NCI-H1417 treated with DMSO at 0.1 percent for 48 hours (cell line): ENCODE results near the gene RPL29.

Source experiments
- DNase-seq: peaks from one replicate; lab custom pipeline; 2025; lab: John Stamatoyannopoulos, UW

Gene RPL29

GRCh38 chr3:51982838-51983577 is 12.7 kb downstream of the RPL29 start, which contains the start of gene ACY1:
Gene ACY1 (plus strand): TSS chr3:51983535. CDS start chr3:51984065, 530 bp downstream.
- DNase-seq: no peak

- DNase-seq: no peak
These were observed 13.3 kb downstream of the RPL29 start for GRCh38 chr3:51982352-51982837.

GRCh38 chr3:51980253-51980652 is 15.4 kb downstream of the RPL29 start:
- DNase-seq: no peak

- no peak for DNase-seq
These were observed 17.6 kb downstream of the RPL29 start for GRCh38 chr3:51978143-51978502.

- DNase-seq: no peak
These were observed 18.1 kb downstream of the RPL29 start for GRCh38 chr3:51977446-51978142.

- no peak for DNase-seq
These were observed 19.7 kb downstream of the RPL29 start for GRCh38 chr3:51975852-51976549.

- DNase-seq: no peak
These were observed 20.5 kb downstream of the RPL29 start, which contains the start of gene ABHD14A for GRCh38 chr3:51974963-51975851. Gene ABHD14A (plus strand): TSS chr3:51975064. CDS start chr3:51975136, 72 bp downstream.

GRCh38 chr3:51974277-51974962 is 21.3 kb downstream of the RPL29 start:
- no peak for DNase-seq

- DNase-seq: no peak
These were observed 24.3 kb downstream of the RPL29 start for GRCh38 chr3:51971350-51971749.

- DNase-seq: no peak
These were observed 24.9 kb downstream of the RPL29 start for GRCh38 chr3:51970606-51971300.

- no peak for DNase-seq
These were observed 25.9 kb downstream of the RPL29 start for GRCh38 chr3:51969841-51970240.

- no peak for DNase-seq
These were observed 26.6 kb downstream of the RPL29 start for GRCh38 chr3:51968883-51969678.

GRCh38 chr3:51968170-51968775 is 27.4 kb downstream of the RPL29 start:
- DNase-seq: no peak

- DNase-seq: no peak
These were observed 28.1 kb downstream of the RPL29 start, which contains the start of gene PCBP4 for GRCh38 chr3:51967384-51968169. Gene PCBP4 (minus strand): TSS chr3:51967454. CDS start chr3:51961240, 6,214 bp downstream.

GRCh38 chr3:51966922-51967383 is 28.7 kb downstream of the RPL29 start:
- DNase-seq: no peak

- DNase-seq: no peak
These were observed 29.2 kb downstream of the RPL29 start for GRCh38 chr3:51966486-51966885.

- no peak for DNase-seq
These were observed 29.7 kb downstream of the RPL29 start for GRCh38 chr3:51966016-51966415.

GRCh38 chr3:51964521-51964920 is 31.2 kb downstream of the RPL29 start:
- DNase-seq: no peak
